Measurements from ENCODE around the gene MEIS1.

Gene MEIS1

DNA sequence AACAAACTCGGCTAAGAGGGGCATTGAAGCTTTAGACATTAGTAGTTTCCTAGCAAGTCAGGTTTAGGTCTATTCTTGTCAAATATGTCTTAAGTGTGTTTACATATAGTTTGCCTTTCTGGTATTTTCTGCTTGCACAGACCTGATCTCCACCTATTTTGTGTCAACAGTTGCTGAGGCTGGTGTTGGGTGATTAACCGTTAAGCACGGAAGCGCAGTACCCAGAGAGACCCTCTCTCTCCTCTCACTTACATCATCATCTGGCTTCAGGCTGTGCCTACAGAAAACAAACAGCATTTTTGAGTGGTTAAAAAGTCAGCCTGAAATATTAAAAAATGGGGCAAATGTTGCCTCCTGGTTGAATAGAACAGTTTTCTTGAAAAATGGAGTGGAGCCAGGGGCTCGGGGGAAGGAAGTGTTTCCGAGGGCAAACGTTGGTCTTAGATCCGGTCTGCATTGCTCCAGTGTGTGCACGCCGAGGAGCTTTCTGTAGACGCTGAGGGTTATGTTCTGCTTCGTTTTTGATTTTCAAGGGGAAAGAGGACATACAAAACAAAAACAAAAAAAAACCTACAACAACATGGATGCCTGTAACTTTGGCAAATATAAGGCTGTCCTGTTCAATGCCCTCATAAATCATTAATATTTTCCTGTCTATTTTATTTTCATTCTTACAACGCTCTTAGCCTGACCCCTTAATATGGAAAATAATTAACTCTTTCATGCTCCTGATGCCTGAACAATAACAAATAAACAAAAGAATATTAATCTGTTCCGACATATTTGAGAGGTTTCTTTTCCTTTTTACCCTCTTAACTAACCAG is 120.8 kb downstream of the MEIS1 start:
- no peak for DNase-seq (ENCODE audit: extremely low read depth, insufficient read length)

DNA sequence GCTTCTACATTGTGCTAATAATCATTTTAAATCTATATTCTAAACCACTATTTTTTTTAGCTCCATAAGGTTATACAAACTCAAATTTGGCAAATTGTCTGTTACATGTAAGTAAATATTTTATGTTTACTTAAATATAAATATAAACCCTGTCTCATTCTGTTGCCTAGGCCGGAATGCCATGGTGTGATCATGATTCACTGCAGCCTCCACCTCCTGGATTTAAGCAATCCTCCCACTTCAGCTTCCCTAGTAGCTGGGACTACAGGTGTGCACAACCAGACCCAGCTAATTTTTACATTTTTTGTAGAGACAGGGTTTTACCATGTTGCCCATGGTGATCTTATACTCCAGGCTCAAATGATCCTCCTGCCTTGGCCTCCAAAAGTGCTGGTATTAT is 124.7 kb downstream of the MEIS1 start:
- H3K4me3 ChIP-seq (replicated peaks; ENCODE audit: low read depth, low read length), result no peak overlapping the region
- DNase-seq (ENCODE audit: extremely low read depth, insufficient read length), result no peak
- TF ChIP-seq, protein P1, sequence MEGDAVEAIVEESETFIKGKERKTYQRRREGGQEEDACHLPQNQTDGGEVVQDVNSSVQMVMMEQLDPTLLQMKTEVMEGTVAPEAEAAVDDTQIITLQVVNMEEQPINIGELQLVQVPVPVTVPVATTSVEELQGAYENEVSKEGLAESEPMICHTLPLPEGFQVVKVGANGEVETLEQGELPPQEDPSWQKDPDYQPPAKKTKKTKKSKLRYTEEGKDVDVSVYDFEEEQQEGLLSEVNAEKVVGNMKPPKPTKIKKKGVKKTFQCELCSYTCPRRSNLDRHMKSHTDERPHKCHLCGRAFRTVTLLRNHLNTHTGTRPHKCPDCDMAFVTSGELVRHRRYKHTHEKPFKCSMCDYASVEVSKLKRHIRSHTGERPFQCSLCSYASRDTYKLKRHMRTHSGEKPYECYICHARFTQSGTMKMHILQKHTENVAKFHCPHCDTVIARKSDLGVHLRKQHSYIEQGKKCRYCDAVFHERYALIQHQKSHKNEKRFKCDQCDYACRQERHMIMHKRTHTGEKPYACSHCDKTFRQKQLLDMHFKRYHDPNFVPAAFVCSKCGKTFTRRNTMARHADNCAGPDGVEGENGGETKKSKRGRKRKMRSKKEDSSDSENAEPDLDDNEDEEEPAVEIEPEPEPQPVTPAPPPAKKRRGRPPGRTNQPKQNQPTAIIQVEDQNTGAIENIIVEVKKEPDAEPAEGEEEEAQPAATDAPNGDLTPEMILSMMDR (IDR thresholded peaks at IDR 0.05; ENCODE audit: insufficient read depth, low read length, poor library complexity, severe bottlenecking), result no peak

More for the DNA sequence above, 120.8 kb downstream of the MEIS1 start:
- H3K27me3 ChIP-seq (replicated peaks; ENCODE audit: control insufficient read depth, insufficient read depth, low read length), result no peaks in the 10 kb centered on the region; the same call in none of the 2 replicates
- TF ChIP-seq, protein P1 (IDR thresholded peaks at IDR 0.05; ENCODE audit: insufficient read depth, low read length, poor library complexity, severe bottlenecking), result no peak
- no peaks in the 10 kb centered on the region for H3K36me3 ChIP-seq (ENCODE audit: control insufficient read depth, insufficient read depth, low read length)
- no peak overlapping the region for H3K4me3 ChIP-seq (replicated peaks; ENCODE audit: low read depth, low read length)

DNA sequence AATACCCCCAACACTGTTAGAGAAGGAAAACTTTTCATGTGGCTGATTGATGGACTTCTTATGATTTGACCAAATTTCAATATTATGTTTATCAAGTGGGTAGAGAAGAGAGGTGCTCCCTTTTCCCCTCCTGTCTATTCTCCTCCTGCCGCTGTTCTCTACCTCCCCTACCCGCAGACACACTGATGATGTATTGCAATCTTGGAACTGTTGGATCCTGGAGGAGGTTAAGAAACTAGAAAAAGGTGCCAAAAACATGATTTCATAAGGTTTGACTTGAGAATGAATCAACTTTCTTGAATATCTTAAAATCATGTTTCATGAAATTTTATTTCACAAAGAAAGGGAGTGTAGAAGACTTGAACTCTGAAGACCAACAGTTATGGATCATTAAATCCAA is 125.8 kb downstream of the MEIS1 start:
- DNase-seq (ENCODE audit: extremely low read depth, insufficient read length), result no peak
- TF ChIP-seq, protein P1 (IDR thresholded peaks at IDR 0.05; ENCODE audit: insufficient read depth, low read length, poor library complexity, severe bottlenecking), result no peak
- no peaks in the 10 kb centered on the region; the same call in 1 of the 2 replicates for H3K27me3 ChIP-seq (replicated peaks; ENCODE audit: control insufficient read depth, insufficient read depth, low read length)
- no peaks in the 10 kb centered on the region for H3K36me3 ChIP-seq (ENCODE audit: control insufficient read depth, insufficient read depth, low read length)
- H3K4me3 ChIP-seq (replicated peaks; ENCODE audit: low read depth, low read length), result no peak overlapping the region

More for the DNA sequence above, 124.7 kb downstream of the MEIS1 start:
- Histone ChIP-seq H3K27me3 (replicated peaks; ENCODE audit: control insufficient read depth, insufficient read depth, low read length) (no peaks in the 10 kb centered on the region; the same call in 1 of the 2 replicates), H3K36me3 (ENCODE audit: control insufficient read depth, insufficient read depth, low read length) (no peaks in the 10 kb centered on the region)

DNA sequence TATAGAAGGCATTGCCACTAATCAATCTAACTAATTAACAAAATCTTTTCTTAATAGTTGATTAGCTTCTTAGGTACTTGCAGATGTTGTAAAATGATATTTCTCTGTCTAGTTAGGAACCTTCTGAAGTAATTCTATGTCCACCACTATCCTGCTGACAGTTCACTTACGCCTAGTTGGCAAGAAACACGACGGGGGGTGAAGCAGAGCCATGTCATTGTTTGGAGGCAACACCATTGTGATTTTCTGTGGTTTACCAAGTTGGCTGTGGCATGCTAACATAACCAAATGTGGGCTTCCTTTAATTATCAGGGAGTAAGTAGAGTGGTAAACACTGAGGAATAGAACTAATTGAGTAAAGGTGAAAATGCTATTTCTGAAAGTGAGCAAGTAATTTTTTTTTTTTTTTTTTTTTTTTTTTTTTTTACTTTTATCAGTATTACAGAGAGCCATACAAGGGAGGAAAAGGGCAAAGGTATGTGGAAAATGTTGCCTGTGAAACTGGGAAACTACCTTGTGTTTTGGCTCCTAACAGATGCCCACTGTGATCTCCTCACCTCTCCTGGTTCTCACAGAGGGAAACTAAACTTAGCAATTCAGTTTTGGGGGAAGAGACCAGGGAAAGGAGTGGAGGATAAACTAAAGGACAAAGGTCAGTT is 126.8 kb downstream of the MEIS1 start:
- TF ChIP-seq, protein P1 (IDR thresholded peaks at IDR 0.05; ENCODE audit: insufficient read depth, low read length, poor library complexity, severe bottlenecking), result no peak
- DNase-seq (ENCODE audit: extremely low read depth, insufficient read length), result no peak
- Histone ChIP-seq H3K4me3 (replicated peaks; ENCODE audit: low read depth, low read length) (no peak overlapping the region), H3K36me3 (ENCODE audit: control insufficient read depth, insufficient read depth, low read length) (no peaks in the 10 kb centered on the region), H3K27me3 (replicated peaks; ENCODE audit: control insufficient read depth, insufficient read depth, low read length) (no peaks in the 10 kb centered on the region)

DNA sequence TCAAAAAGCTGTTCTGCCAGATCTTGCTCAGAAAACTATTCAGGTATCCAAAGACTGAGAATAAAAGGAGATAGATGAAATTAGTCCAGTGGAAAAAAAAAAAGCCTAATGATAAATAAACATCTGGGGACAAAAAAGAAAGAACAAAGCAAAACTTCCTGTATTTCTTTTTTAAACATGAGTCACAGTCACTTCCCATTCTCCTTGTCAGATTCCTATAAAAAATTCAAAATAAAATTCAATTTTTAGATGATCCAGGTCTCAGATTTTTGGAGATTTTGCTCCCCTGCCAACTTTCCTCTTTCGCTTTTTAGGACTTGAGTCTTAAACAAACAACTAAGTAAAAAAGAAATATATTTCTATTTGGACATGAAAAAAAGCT is 127.4 kb downstream of the MEIS1 start:
- no peaks in the 10 kb centered on the region for H3K36me3 ChIP-seq (ENCODE audit: control insufficient read depth, insufficient read depth, low read length)
- H3K27me3 ChIP-seq (replicated peaks; ENCODE audit: control insufficient read depth, insufficient read depth, low read length), result no peaks in the 10 kb centered on the region
- H3K4me3 ChIP-seq (replicated peaks; ENCODE audit: low read depth, low read length), result no peak overlapping the region
- DNase-seq (ENCODE audit: extremely low read depth, insufficient read length), result no peak
- TF ChIP-seq, protein P1 (IDR thresholded peaks at IDR 0.05; ENCODE audit: insufficient read depth, low read length, poor library complexity, severe bottlenecking), result no peak

Data from GM06990 (cell line).